ENCODE results near the gene DALRD3. TPM values are rescaled to one million over a fixed set of nuclear protein-coding genes. Genes with fewer than 3 reads are reported as not detected.
"Not testable (repeated sequence)": the region's sequence is repeated elsewhere in the genome, so short reads cannot be mapped to it uniquely, and the experiment has no call there.

Gene DALRD3
- total and polyA plus RNA-seq, 9 donors = 21.4 to 39.7 (median 27.8) TPM

DNA sequence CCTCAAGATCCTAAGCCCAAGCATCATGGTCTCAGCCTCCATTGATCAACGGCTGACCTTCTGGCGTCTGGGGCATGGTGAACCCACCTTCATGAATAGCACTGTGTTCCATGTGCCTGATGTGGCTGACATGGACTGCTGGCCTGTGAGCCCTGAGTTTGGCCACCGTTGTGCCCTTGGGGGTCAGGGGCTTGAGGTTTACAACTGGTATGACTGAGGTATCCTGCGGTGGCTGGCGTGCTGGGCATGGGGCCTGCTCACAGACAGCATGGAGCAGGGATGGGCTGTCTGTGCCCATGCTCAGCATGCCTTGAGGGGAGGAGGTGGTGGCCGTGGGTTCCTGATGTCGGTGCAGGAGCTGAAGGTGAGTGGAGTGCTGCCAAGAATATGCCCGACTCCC is 3.3 kb downstream of the DALRD3 start:
- Histone ChIP-seq H3K27ac (ENCODE audit: low read length) (no peak overlapping the region), H3K36me3 (ENCODE audit: control insufficient read depth, insufficient read depth, low read length) (peaks cover 52% of the 10 kb centered on the region), H3K27me3 (ENCODE audit: control insufficient read depth, insufficient read depth, low read length) (no peaks in the 10 kb centered on the region), H3K4me1 (ENCODE audit: control insufficient read depth, insufficient read depth, low read length) (peaks cover 44% of the 10 kb centered on the region), H3K4me3 (ENCODE audit: low read length) (no peak overlapping the region), H3K9me3 (replicated peaks; ENCODE audit: control insufficient read depth, low read depth, low read length) (no peaks in the 10 kb centered on the region)
- WGBS (ENCODE audit: insufficient coverage) = 88% methylated on average over 5 of the region's 8 CpGs
- DNase-seq = peak; percentile 7

DNA sequence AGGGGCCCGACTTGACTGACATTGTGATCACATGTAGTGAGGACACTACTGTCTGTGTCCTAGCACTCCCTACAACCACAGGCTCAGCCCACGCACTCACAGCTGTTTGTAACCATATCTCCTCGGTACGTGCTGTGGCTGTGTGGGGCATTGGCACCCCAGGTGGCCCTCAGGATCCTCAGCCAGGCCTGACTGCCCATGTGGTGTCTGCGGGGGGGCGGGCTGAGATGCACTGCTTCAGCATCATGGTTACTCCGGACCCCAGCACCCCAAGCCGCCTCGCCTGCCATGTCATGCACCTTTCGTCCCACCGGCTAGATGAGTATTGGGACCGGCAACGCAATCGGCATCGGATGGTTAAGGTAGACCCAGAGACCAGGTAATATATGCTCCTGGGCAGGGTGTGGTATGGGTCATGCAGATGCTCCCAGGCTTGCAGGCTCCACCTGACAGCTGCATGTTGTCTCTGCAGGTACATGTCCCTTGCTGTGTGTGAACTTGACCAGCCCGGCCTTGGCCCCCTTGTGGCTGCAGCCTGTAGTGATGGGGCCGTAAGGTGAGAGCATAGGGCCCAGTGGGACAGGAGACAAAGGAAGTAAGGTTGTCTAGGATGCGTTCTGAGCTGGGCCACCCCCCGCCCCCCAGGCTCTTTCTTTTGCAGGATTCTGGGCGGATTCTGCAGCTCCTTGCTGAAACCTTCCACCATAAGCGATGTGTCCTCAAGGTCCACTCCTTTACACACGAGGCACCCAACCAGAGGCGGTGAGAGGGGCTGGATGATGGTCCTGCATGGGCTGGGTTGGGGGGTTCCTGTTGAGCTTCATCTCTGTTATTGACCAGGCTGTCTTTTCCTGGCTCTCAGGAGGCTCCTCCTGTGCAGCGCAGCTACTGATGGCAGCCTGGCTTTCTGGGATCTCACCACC is 4.4 kb downstream of the DALRD3 start:
- H3K4me1 ChIP-seq (ENCODE audit: control insufficient read depth, insufficient read depth, low read length) = peaks cover 37% of the 10 kb centered on the region
- H3K4me3 ChIP-seq (ENCODE audit: low read length) = no peak overlapping the region
- H3K36me3 ChIP-seq (ENCODE audit: control insufficient read depth, insufficient read depth, low read length) = peaks cover 52% of the 10 kb centered on the region
- H3K9me3 ChIP-seq (replicated peaks; ENCODE audit: control insufficient read depth, low read depth, low read length) = no peaks in the 10 kb centered on the region
- H3K27me3 ChIP-seq (ENCODE audit: control insufficient read depth, insufficient read depth, low read length) = no peaks in the 10 kb centered on the region
- 83% methylated on average over 19 of the region's 24 CpGs for WGBS (ENCODE audit: insufficient coverage)
- no peak overlapping the region for H3K27ac ChIP-seq (ENCODE audit: low read length)
- DNase-seq = peak; percentile 27

DNA sequence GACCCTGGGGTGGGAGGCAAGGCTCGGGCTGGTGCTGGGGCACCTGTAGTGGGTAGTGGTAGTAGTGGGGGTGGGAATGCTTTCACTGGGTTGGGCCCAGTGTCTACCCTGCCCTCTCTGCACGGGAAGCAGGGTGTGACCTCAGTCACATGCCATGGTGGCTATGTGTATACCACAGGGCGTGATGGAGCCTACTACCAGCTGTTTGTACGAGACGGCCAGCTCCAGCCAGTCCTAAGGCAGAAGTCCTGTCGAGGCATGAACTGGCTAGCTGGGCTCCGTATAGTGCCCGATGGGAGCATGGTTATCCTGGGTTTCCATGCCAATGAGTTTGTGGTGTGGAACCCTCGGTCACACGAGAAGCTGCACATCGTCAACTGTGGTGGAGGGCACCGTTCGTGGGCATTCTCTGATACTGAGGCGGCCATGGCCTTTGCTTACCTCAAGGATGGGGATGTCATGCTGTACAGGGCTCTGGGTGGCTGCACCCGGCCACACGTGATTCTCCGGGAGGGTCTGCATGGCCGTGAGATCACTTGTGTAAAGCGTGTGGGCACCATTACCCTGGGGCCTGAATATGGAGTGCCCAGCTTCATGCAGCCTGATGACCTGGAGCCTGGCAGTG is 5.2 kb downstream of the DALRD3 start:
- H3K36me3 ChIP-seq (ENCODE audit: control insufficient read depth, insufficient read depth, low read length) = peaks cover 52% of the 10 kb centered on the region
- peak; percentile 10 for DNase-seq
- no peaks in the 10 kb centered on the region for H3K9me3 ChIP-seq (replicated peaks; ENCODE audit: control insufficient read depth, low read depth, low read length)
- peaks cover 39% of the 10 kb centered on the region for H3K4me1 ChIP-seq (ENCODE audit: control insufficient read depth, insufficient read depth, low read length)
- H3K4me3 ChIP-seq (ENCODE audit: low read length) = no peak overlapping the region
- 84% methylated on average over 18 of the region's 19 CpGs for WGBS (ENCODE audit: insufficient coverage)
- H3K27ac ChIP-seq (ENCODE audit: low read length) = peak overlapping the region; percentile 40
- H3K27me3 ChIP-seq (ENCODE audit: control insufficient read depth, insufficient read depth, low read length) = no peaks in the 10 kb centered on the region

DNA sequence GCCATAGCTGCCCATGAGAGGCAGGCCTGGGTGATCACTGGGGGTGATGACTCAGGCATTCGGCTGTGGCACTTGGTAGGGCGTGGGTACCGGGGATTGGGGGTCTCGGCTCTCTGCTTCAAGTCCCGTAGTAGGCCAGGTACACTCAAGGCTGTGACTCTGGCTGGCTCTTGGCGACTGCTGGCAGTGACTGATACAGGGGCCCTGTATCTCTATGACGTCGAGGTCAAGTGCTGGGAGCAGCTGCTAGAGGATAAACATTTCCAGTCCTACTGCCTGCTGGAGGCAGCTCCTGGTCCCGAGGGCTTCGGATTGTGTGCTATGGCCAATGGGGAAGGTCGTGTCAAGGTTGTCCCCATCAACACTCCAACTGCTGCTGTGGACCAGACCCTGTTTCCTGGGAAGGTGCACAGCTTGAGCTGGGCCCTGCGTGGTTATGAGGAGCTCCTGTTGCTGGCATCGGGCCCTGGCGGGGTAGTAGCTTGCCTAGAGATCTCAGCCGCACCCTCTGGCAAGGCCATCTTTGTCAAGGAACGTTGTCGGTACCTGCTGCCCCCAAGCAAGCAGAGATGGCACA is 5.9 kb downstream of the DALRD3 start:
- peak; percentile 26 for DNase-seq
- H3K36me3 ChIP-seq (ENCODE audit: control insufficient read depth, insufficient read depth, low read length) = peaks cover 52% of the 10 kb centered on the region
- WGBS (ENCODE audit: insufficient coverage) = 81% methylated on average over 15 of the region's 17 CpGs
- H3K27ac ChIP-seq (ENCODE audit: low read length) = peak overlapping the region; percentile 74
- peaks cover 40% of the 10 kb centered on the region for H3K4me1 ChIP-seq (ENCODE audit: control insufficient read depth, insufficient read depth, low read length)
- H3K4me3 ChIP-seq (ENCODE audit: low read length) = no peak overlapping the region
- no peaks in the 10 kb centered on the region for H3K9me3 ChIP-seq (replicated peaks; ENCODE audit: control insufficient read depth, low read depth, low read length)
- H3K27me3 ChIP-seq (ENCODE audit: control insufficient read depth, insufficient read depth, low read length) = no peaks in the 10 kb centered on the region

DNA sequence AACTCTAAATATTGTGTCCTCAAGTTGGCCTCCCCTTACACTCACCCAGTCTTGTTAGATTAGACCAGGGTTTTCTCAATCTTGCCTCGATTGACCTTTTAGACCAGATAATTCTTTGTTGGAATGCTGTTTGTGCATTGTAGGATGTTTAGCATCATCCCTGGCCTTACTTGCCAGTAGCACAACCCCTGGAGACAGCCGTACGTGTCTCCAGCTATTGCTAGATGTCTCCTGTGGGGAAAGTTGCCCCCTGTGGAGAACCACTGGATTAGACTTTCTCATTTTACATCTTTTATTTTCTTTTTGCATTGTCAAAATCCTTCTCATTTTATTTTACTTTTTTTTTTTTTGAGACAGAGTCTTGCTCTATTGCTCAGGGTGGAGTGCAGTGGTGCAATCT is 9.0 kb downstream of the DALRD3 start:
- no peak overlapping the region for H3K27ac ChIP-seq (ENCODE audit: low read length)
- no peaks in the 10 kb centered on the region for H3K27me3 ChIP-seq (ENCODE audit: control insufficient read depth, insufficient read depth, low read length)
- no peak for DNase-seq
- no peaks in the 10 kb centered on the region for H3K9me3 ChIP-seq (replicated peaks; ENCODE audit: control insufficient read depth, low read depth, low read length)
- H3K4me3 ChIP-seq (ENCODE audit: low read length) = no peak overlapping the region
- WGBS (ENCODE audit: insufficient coverage) = no CpG with 5 or more reads among the region's 3 CpGs
- H3K4me1 ChIP-seq (ENCODE audit: control insufficient read depth, insufficient read depth, low read length) = peaks cover 44% of the 10 kb centered on the region
- peaks cover 28% of the 10 kb centered on the region for H3K36me3 ChIP-seq (ENCODE audit: control insufficient read depth, insufficient read depth, low read length)

DNA sequence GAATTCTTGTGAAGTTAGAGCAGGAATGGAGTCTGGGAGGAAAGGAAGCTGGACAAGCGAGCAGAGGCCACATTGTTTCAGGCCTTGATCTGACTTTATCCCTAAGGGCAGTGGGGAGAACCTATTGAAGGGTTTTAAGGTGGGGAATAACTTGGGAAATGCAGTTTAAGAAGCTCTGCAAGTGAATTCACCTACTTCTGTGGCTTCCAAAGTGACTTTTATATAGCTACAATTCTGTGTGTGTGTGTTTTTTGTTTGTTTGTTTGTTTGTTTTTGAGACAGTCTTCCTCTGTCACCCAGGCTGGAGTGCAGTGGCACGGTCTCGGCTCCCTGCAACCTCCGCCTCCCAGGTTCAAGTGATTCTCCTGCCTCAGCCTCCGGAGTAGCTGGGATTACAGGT is 9.8 kb downstream of the DALRD3 start:
- Histone ChIP-seq H3K27ac (ENCODE audit: low read length) (peak overlapping the region; percentile 99), H3K4me1 (ENCODE audit: control insufficient read depth, insufficient read depth, low read length) (peaks cover 38% of the 10 kb centered on the region), H3K36me3 (ENCODE audit: control insufficient read depth, insufficient read depth, low read length) (peaks cover 20% of the 10 kb centered on the region), H3K4me3 (ENCODE audit: low read length) (peak overlapping the region; percentile 97)
- not testable (repeated sequence) for DNase-seq; H3K9me3 ChIP-seq (replicated peaks; ENCODE audit: control insufficient read depth, low read depth, low read length); H3K27me3 ChIP-seq (ENCODE audit: control insufficient read depth, insufficient read depth, low read length)
- WGBS (ENCODE audit: insufficient coverage) = 50% methylated on average over 1 of the region's 5 CpGs

DNA sequence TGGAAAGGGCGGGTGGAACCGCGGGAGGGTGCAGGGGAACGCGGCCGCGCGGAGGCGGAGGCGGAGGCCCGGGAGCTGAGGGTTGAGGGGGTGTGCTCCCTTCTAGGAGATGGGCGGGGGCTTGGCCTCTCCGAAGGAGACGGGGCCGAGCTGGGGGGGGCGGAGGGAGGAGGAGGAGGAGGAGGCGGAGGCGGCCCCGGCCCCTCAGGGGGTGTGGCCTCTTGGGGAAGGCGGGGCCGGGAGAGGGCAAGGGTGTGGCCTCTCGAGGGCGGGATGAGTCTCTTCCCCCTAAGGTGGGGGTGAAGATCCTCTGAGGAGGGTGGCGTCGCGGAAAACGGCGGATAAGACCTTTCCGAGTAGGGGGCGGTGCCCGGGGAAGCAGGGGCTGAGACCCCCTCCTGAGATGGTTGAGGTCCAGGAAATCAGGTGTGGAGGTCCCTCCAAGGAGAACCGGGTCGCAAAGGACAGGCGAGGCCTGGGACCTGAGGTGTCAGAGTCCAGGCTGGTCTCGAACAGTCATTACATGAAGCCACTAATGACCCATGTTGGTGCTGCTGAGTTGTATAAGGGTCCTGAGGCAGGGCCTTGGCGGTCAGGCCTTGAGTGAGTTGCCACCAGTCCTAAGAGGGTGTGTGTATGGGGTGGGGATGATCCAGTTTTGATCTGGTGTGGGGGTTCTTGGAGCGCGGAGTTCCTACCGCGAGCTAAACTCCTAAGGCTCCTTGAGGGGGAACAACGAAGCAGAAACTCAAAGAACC is 10.4 kb downstream of the DALRD3 start:
- H3K27ac ChIP-seq (ENCODE audit: low read length) = peak overlapping the region; percentile 99
- peak; percentile 95 for DNase-seq
- WGBS (ENCODE audit: insufficient coverage) = 20% methylated on average over 29 of the region's 41 CpGs

DNA sequence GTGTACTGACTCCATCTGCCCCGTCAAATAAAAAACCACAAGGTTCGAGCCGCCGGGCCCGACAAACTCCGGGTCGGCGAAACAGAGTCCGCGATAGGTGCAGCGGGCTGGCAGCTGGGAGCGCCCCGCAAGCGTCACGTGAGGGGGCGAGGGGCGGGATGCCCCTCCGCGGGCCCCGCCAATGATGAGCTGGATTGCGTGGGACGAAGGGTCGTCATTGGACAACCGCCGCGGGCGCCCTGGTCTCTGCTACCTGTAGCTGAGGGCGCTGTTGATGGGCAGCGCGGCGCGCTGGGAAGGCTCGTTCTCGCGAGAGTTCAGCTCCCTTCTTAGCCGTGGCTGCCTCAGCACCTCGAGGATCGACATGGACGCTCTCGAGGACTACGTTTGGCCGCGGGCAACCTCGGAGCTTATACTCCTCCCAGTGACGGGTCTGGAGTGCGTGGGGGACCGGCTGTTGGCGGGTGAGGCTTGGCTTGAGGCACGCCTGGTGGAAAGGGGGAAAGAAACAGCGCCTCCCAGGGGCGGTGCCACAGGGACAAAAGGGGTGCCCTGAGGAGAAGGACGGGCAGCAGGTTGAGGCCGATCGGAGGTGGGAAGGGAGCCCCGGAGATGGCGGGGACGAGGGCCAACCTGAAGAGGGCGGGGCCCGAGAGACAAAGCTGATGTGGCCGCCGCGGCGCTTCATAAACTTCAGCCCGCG is 11.2 kb downstream of the DALRD3 start, which contains the start of gene WDR6:
Gene WDR6 (plus strand): TSS at position 324 of the 703 bp plus-strand sequence. CDS start 41 bp downstream, at position 365.
- H3K27ac ChIP-seq (ENCODE audit: low read length) = peak within 1 kb of the TSS; percentile 99

More for the DNA sequence above, 10.4 kb downstream of the DALRD3 start:
- Histone ChIP-seq H3K36me3 (ENCODE audit: control insufficient read depth, insufficient read depth, low read length) (peaks cover 13% of the 10 kb centered on the region), H3K9me3 (replicated peaks; ENCODE audit: control insufficient read depth, low read depth, low read length) (no peaks in the 10 kb centered on the region), H3K27me3 (ENCODE audit: control insufficient read depth, insufficient read depth, low read length) (no peaks in the 10 kb centered on the region), H3K4me3 (ENCODE audit: low read length) (peak overlapping the region; percentile 97), H3K4me1 (ENCODE audit: control insufficient read depth, insufficient read depth, low read length) (peaks cover 32% of the 10 kb centered on the region)

DNA sequence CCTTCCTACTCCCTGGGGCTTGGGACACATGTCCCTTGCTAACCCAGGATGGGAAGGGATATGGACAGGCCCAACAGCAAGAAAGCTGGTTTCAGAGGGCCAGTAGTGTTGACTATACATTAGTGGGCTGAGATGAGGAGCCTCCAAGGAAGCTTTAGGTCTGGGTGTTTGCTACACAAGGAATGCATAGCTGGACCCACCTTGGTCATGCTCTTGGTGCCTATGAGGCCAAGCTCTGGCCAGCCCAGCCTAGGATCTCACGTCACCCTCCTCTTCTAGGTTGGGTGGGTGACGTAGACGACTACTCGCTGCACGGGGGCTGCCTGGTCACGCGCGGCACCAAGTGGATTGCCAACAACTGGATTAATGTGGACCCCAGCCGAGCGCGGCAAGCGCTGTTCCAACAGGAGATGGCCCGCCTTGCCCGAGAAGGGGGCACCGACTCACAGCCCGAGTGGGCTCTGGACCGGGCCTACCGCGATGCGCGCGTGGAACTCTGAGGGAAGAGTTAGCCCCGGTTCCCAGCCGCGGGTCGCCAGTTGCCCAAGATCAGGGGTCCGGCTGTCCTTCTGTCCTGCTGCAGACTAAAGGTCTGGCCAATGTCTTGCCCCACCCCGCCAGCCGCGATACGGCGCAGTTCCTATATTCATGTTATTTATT is 11.8 kb downstream of the DALRD3 start:
- Histone ChIP-seq H3K27ac (ENCODE audit: low read length) (peak overlapping the region; percentile 99), H3K4me1 (ENCODE audit: control insufficient read depth, insufficient read depth, low read length) (peaks cover 21% of the 10 kb centered on the region), H3K4me3 (ENCODE audit: low read length) (peak overlapping the region; percentile 97), H3K27me3 (ENCODE audit: control insufficient read depth, insufficient read depth, low read length) (no peaks in the 10 kb centered on the region), H3K36me3 (ENCODE audit: control insufficient read depth, insufficient read depth, low read length) (peaks cover 2% of the 10 kb centered on the region), H3K9me3 (replicated peaks; ENCODE audit: control insufficient read depth, low read depth, low read length) (no peaks in the 10 kb centered on the region)
- 2% methylated on average over 21 of the region's 32 CpGs for WGBS (ENCODE audit: insufficient coverage)
- peak; percentile 64 for DNase-seq

More for the DNA sequence above, 11.2 kb downstream of the DALRD3 start, which contains the start of gene WDR6:
- no peaks in the 10 kb centered on the region for H3K27me3 ChIP-seq (ENCODE audit: control insufficient read depth, insufficient read depth, low read length)
- peak; percentile 98 for DNase-seq
- under 1% methylated on average over 65 of the region's 65 CpGs for WGBS (ENCODE audit: insufficient coverage)
- peak within 1 kb of the TSS; percentile 97 for H3K4me3 ChIP-seq (ENCODE audit: low read length)
- peaks cover 7% of the 10 kb centered on the region for H3K36me3 ChIP-seq (ENCODE audit: control insufficient read depth, insufficient read depth, low read length)
- peaks cover 25% of the 10 kb centered on the region for H3K4me1 ChIP-seq (ENCODE audit: control insufficient read depth, insufficient read depth, low read length)
- no peaks in the 10 kb centered on the region for H3K9me3 ChIP-seq (replicated peaks; ENCODE audit: control insufficient read depth, low read depth, low read length)
